Brain microvascular endothelial cell (primary cell): ENCODE measurements around the gene PREP.

Source experiments
- DNase-seq: peaks from one replicate; pipeline ENCODE4 v3.0.0-alpha.2; 2020
- H3K27ac ChIP-seq: fragments of 250-450 bp; sonication (Bioruptor Pico); 2 replicates; pipeline ENCODE4 v1.5.1; 2020; ENCODE audit warnings: mild to moderate bottlenecking, moderate library complexity
- H3K27me3 ChIP-seq: fragments of 250-450 bp; sonication (Bioruptor Pico); replicated peaks from 2 replicates; pipeline ENCODE4 v1.5.1; 2020; ENCODE audit warnings: mild to moderate bottlenecking
- H3K36me3 ChIP-seq: fragments of 250-450 bp; sonication (Bioruptor Pico); replicated peaks from 2 replicates; pipeline ENCODE4 v1.5.1; 2020; ENCODE audit warnings: mild to moderate bottlenecking
- H3K4me3 ChIP-seq: 2 replicates; pipeline ENCODE4 v1.5.1; 2011; ENCODE audit warnings: low read depth, mild to moderate bottlenecking, control low read depth, low read length, moderate library complexity
- CTCF ChIP-seq: IDR thresholded peaks from 2 replicates; pipeline ENCODE4 v1.5.1; 2011; ENCODE audit warnings: low read depth, mild to moderate bottlenecking, moderate library complexity, low read length, control low read depth, inconsistent platforms; ENCODE audit errors: missing control alignments
- in situ Hi-C: cut with HindIII; loops from 2 replicates; pipeline ENCODE4 v1.10.0; 2017; ENCODE audit warnings: low sequenced_read_pairs, low pct_ligation_motif_present

The PREP gene

GRCh38 chr6:105401247-105402089, 1.4 kb downstream of the PREP start:
- in situ Hi-C loops, result no loop called here
- H3K4me3 ChIP-seq, result peak overlapping the region; percentile 96
- no peak for TF ChIP-seq CTCF

GRCh38 chr6:105400501-105400900, 2.4 kb downstream of the PREP start:
- in situ Hi-C loops, result no loop called here
- no peak for TF ChIP-seq CTCF
- Histone ChIP-seq H3K4me3 (no peak overlapping the region), H3K27ac (no peak overlapping the region), H3K36me3 (peaks cover 7% of the 10 kb centered on the region), H3K27me3 (no peaks in the 10 kb centered on the region)
- DNase-seq, result no peak

More at GRCh38 chr6:105401247-105402089, 1.4 kb downstream of the PREP start:
- no peak for DNase-seq
- no peaks in the 10 kb centered on the region for H3K27me3 ChIP-seq
- H3K36me3 ChIP-seq, result no peaks in the 10 kb centered on the region
- H3K27ac ChIP-seq, result no peak overlapping the region

- in situ Hi-C loops, result loop anchor here (25.0 kb wide), 1 partner anchor 287 kb away; no protein-coding TSS in a partner anchor
- Histone ChIP-seq H3K27ac (no peak overlapping the region), H3K4me3 (no peak overlapping the region), H3K36me3 (peaks cover 8% of the 10 kb centered on the region), H3K27me3 (no peaks in the 10 kb centered on the region)
- TF ChIP-seq CTCF, result no peak
- no peak for DNase-seq
These were observed 4.0 kb downstream of the PREP start for GRCh38 chr6:105398859-105399258.

GRCh38 chr6:105397987-105398386, 4.9 kb downstream of the PREP start:
- H3K27me3 ChIP-seq, result no peaks in the 10 kb centered on the region
- in situ Hi-C loops, result loop anchor here (25.0 kb wide), 1 partner anchor 286 kb away; no protein-coding TSS in a partner anchor

GRCh38 chr6:105391705-105392104, 11.2 kb downstream of the PREP start:
- TF ChIP-seq CTCF, result no peak
- in situ Hi-C loops, result loop anchor here (25.0 kb wide), 1 partner anchor 279 kb away; no protein-coding TSS in a partner anchor
- Histone ChIP-seq H3K27me3 (no peaks in the 10 kb centered on the region), H3K36me3 (peaks cover 8% of the 10 kb centered on the region), H3K4me3 (no peak overlapping the region), H3K27ac (no peak overlapping the region)
- no peak for DNase-seq

More at GRCh38 chr6:105397987-105398386, 4.9 kb downstream of the PREP start:
- Histone ChIP-seq H3K4me3 (no peak overlapping the region), H3K36me3 (peaks cover 8% of the 10 kb centered on the region), H3K27ac (no peak overlapping the region)
- DNase-seq, result no peak
- TF ChIP-seq CTCF, result no peak
